Naive thymus-derived CD4-positive, alpha-beta T cell (primary cell): Measurements from ENCODE around the gene DCAF5. TPM values are rescaled to one million over a fixed set of nuclear protein-coding genes. Genes with fewer than 3 reads are reported as not detected.

Experiments
- ATAC-seq: fragments of 150-1000 bp; cut with Tn5 transposase; 2 replicates; pipeline ENCODE4 v1.10.0; 2021; ENCODE audit warnings: mild to moderate bottlenecking, moderate library complexity
- CTCF ChIA-PET: fragments of 350-600 bp; sonication (Branson Sonifier 250); formaldehyde crosslinking; loops from one replicate; lab custom pipeline; 2021; ENCODE audit warnings: antibody characterized with exemption; lab: Charles Lee
- POLR2A ChIA-PET: fragments of 350-600 bp; sonication (Branson Sonifier 250); formaldehyde crosslinking; loops from one replicate; lab custom pipeline; 2021; ENCODE audit warnings: antibody characterized with exemption, inconsistent platforms; lab: Charles Lee
- DNase-seq, 9 donors: peaks; one replicate each; pipeline versions ENCODE4 v3.0.0 to v3.0.0-alpha.2; 2020 to 2022; ENCODE audit warnings: mixed read lengths in 1 of 9
- H3K27ac ChIP-seq: one replicate; pipeline ENCODE4 v1.7.0; 2013; ENCODE audit warnings: mild to moderate bottlenecking, low read depth, low read length, moderate library complexity
- H3K27me3 ChIP-seq, 2 donors: one replicate each; pipeline ENCODE4 v1.7.0; 2013; ENCODE audit warnings: low read length in 2 of 2, mild to moderate bottlenecking in 2 of 2, moderate library complexity in 2 of 2; ENCODE audit not compliant: control insufficient read depth in 2 of 2, insufficient read depth in 2 of 2
- H3K36me3 ChIP-seq, 3 experiments: 1 replicate in 2 of 3; 2 replicates in 1 of 3; pipeline ENCODE4 v1.7.0; 2013; ENCODE audit warnings: low read length in 3 of 3, mild to moderate bottlenecking in 3 of 3, moderate library complexity in 1 of 3; ENCODE audit not compliant: insufficient read depth in 3 of 3, control insufficient read depth in 2 of 3
- H3K4me1 ChIP-seq, 2 donors: one replicate each; pipeline ENCODE4 v1.7.0; 2013; ENCODE audit warnings: low read length in 2 of 2, mild to moderate bottlenecking in 2 of 2, moderate library complexity in 1 of 2; ENCODE audit not compliant: control insufficient read depth in 2 of 2, insufficient read depth in 2 of 2
- H3K4me3 ChIP-seq: 2 replicates; pipeline ENCODE4 v1.7.0; 2013; ENCODE audit warnings: mild to moderate bottlenecking, low read length
- H3K9me3 ChIP-seq, 3 experiments: 1 replicate in 2 of 3; 2 replicates in 1 of 3; pipeline ENCODE4 v1.7.0; 2013; ENCODE audit warnings: low read length in 3 of 3; ENCODE audit not compliant: control insufficient read depth in 2 of 3
- H3K27ac Mint-ChIP-seq, 9 donors: one replicate each; pipeline ENCODE4 v1.8.0; 2020 to 2022; ENCODE audit warnings: mixed read lengths in 9 of 9, mild to moderate bottlenecking in 8 of 9, moderate library complexity in 5 of 9, inconsistent platforms in 2 of 9
- H3K27me3 Mint-ChIP-seq, 5 donors: one replicate each; pipeline ENCODE4 v1.8.0; 2021 to 2022; ENCODE audit warnings: mixed read lengths in 5 of 5, mild to moderate bottlenecking in 1 of 5
- H3K36me3 Mint-ChIP-seq, 5 donors: one replicate each; pipeline ENCODE4 v1.8.0; 2020 to 2022; ENCODE audit warnings: mixed read lengths in 5 of 5, mild to moderate bottlenecking in 3 of 5, inconsistent platforms in 1 of 5
- H3K4me1 Mint-ChIP-seq, 7 donors: one replicate each; pipeline ENCODE4 v1.8.0; 2020 to 2022; ENCODE audit warnings: mixed read lengths in 7 of 7, mild to moderate bottlenecking in 3 of 7, inconsistent platforms in 1 of 7
- H3K4me3 Mint-ChIP-seq, 10 donors: one replicate each; pipeline ENCODE4 v1.8.0; 2020 to 2022; ENCODE audit warnings: mild to moderate bottlenecking in 10 of 10, mixed read lengths in 10 of 10, moderate library complexity in 6 of 10, inconsistent platforms in 2 of 10
- H3K9me3 Mint-ChIP-seq, 11 donors: one replicate each; pipeline ENCODE4 v1.8.0; 2020 to 2022; ENCODE audit warnings: mixed read lengths in 11 of 11, mild to moderate bottlenecking in 4 of 11, inconsistent platforms in 1 of 11, moderate library complexity in 1 of 11
- intact Hi-C, 2 donors: fragments of 100-400 bp; cut with micrococcal nuclease; formaldehyde crosslinking; loops; one replicate each; pipeline ENCODE4 v1.15.1; 2023
- polyA plus RNA-seq, 2 donors: library from polyadenylated mRNA; unstranded; fragments of 300-500 nt; fragmentation: Illumina TruSeq; gene quantifications; one replicate each; pipeline ENCODE4 v1.2.3, GENCODE V29; 2021
- total RNA-seq, 6 experiments: library from RNA in 5 of 6; stranded (reverse) in 5 of 6; gene quantifications; 1 replicate in 5 of 6; 2 replicates in 1 of 6; pipeline ENCODE4 v1.2.3 and lab custom pipeline; 2021 to 2026

DCAF5 gene, protein sequence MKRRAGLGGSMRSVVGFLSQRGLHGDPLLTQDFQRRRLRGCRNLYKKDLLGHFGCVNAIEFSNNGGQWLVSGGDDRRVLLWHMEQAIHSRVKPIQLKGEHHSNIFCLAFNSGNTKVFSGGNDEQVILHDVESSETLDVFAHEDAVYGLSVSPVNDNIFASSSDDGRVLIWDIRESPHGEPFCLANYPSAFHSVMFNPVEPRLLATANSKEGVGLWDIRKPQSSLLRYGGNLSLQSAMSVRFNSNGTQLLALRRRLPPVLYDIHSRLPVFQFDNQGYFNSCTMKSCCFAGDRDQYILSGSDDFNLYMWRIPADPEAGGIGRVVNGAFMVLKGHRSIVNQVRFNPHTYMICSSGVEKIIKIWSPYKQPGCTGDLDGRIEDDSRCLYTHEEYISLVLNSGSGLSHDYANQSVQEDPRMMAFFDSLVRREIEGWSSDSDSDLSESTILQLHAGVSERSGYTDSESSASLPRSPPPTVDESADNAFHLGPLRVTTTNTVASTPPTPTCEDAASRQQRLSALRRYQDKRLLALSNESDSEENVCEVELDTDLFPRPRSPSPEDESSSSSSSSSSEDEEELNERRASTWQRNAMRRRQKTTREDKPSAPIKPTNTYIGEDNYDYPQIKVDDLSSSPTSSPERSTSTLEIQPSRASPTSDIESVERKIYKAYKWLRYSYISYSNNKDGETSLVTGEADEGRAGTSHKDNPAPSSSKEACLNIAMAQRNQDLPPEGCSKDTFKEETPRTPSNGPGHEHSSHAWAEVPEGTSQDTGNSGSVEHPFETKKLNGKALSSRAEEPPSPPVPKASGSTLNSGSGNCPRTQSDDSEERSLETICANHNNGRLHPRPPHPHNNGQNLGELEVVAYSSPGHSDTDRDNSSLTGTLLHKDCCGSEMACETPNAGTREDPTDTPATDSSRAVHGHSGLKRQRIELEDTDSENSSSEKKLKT
- total RNA-seq (10 to 100 TPM; 43.0 to 74.3 (median 70.4) TPM), polyA plus RNA-seq (10 to 100 TPM; 65.9 to 89.2 TPM), total RNA-seq (lab: John Stamatoyannopoulos, UW) (117 reads per million, percentile 87 among the genes with 10 or more reads in this experiment)

DNA sequence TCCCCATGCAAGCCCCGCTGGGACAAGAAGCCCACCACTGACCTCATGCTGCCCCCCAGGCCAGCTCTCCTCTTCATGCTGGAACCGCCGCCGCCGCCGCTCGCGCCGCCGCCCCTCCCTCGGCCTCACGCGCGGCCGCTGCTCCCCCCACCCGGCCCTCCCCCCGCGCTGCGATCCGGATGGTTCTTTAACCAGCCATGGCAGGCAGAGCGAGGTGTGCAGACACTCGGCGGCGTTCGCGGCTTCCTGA, at the start of gene DCAF5:
TSS of gene DCAF5 (minus strand) at position 218 of the 250 bp plus-strand sequence. CDS start at position 77, 141 bp downstream.
- no peaks in the 10 kb centered on the region for H3K27me3 ChIP-seq
- H3K27me3 Mint-ChIP-seq: peaks cover 0 to 34% (median 0%) of the 10 kb centered on the region in 5 donors
- peaks cover 11 to 14% of the 10 kb centered on the region in 2 donors for H3K4me1 ChIP-seq
- H3K27ac Mint-ChIP-seq: peak within 1 kb of the TSS; percentile 84 to 99 (median 94)
- DNase-seq: peak in 3 of 9 donors; percentile 76 to 96 (median 85)
- H3K36me3 Mint-ChIP-seq: peaks cover 5 to 13% (median 10%) of the 10 kb centered on the region in 5 donors
- H3K9me3 Mint-ChIP-seq: peaks cover 0 to 3% (median 0%) of the 10 kb centered on the region in 11 donors
- CTCF ChIA-PET: interaction anchor here (2.0 kb wide), 1 partner anchor 39 kb away, joined by 5 read pairs; no protein-coding TSS in a partner anchor
- POLR2A ChIA-PET: interaction anchor here (1.0 to 5.2 kb wide), 8 partner anchors 8 to 245 kb away, joined by 3 to 37 read pairs (median 4); partner anchors contain the start of genes ERH, EXD2 and SLC39A9
- peak within 1 kb of the TSS; percentile 90 for H3K27ac ChIP-seq
- intact Hi-C loops: loop anchor here (1.0 to 5.0 kb wide), 13 partner anchors 24 to 1794 kb away; partner anchors contain the start of genes ACTN1 (in 2 of the 2), EXD2 (in 2 of the 2), SRSF5 (in 2 of the 2) and ATP6V1D (in 1 of the 2)
- no peaks in the 10 kb centered on the region for H3K9me3 ChIP-seq
- peak within 1 kb of the TSS; percentile 83 for H3K4me3 ChIP-seq
- H3K4me3 Mint-ChIP-seq: peak within 1 kb of the TSS; percentile 89 to 100 (median 97)
- peaks cover 32 to 42% (median 39%) of the 10 kb centered on the region in 7 donors for H3K4me1 Mint-ChIP-seq
- ATAC-seq: peak; percentile 94
- peaks cover 0 to 18% (median 0%) of the 10 kb centered on the region in 3 experiments for H3K36me3 ChIP-seq

DNA sequence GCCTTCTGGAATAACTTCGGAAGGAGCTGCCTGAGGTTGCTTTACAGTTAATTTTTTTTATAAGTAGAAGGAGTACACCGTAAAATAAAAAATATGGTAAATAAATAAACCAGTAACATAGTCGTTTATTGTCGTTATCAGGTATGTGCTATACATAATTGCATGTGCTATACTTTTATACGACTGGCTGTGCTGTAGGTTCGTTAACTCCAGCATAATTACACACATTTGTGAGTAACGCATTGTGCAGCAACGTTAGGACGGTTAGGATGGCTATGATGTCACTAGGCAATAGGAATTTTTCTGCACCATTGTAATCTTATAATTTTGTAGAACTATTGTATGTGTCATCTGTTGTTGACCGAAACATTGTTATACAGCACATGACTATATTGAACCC, 46.9 kb upstream of the DCAF5 start:
- ChIA-PET POLR2A (interaction anchor here (1.2 kb wide), 1 partner anchor 9 kb away, joined by 4 read pairs; the partner anchor contains the start of gene EXD2), CTCF (interaction anchor here (0.9 to 1.2 kb wide), 2 partner anchors 48 to 69 kb away, joined by 3 read pairs; no protein-coding TSS in a partner anchor)
- H3K9me3 Mint-ChIP-seq: no peaks in the 10 kb centered on the region
- intact Hi-C loops: no loop called here
- Histone ChIP-seq H3K9me3 (no peaks in the 10 kb centered on the region), H3K27me3 (no peaks in the 10 kb centered on the region), H3K4me1 (no peaks in the 10 kb centered on the region), H3K27ac (no peak overlapping the region), H3K36me3 (no peaks in the 10 kb centered on the region), H3K4me3 (no peak overlapping the region)
- H3K4me1 Mint-ChIP-seq: peaks cover 0 to 14% (median 0%) of the 10 kb centered on the region in 7 donors
- peaks cover 0 to 3% (median 0%) of the 10 kb centered on the region in 5 donors for H3K36me3 Mint-ChIP-seq
- no peak overlapping the region for H3K4me3 Mint-ChIP-seq
- ATAC-seq: no peak
- no peak for DNase-seq
- H3K27me3 Mint-ChIP-seq: no peaks in the 10 kb centered on the region
- H3K27ac Mint-ChIP-seq: no peak overlapping the region

DNA sequence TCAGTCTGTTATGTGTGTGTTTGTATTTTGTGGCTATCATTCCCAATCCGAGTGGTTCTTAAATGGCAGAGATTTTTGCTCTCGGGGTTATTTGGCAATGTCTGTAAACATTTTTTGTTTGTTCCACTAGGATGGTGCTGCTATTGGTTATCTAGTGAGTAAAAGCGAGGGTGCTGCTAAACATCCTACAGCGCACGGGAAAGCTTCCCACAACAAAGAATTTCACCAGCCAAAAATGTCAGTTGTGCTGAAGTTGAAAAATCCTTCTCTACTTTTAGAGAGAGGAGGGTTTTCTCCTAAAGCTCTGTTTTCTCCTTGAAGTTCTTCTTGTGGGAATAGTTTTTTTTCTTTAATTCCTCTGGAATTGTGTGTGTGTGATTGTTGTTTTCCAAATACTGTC, 40.8 kb upstream of the DCAF5 start:
- H3K27ac Mint-ChIP-seq: peak overlapping the region in 7 of 9 donors; percentile 7 to 84 (median 36)
- ChIA-PET POLR2A (no interaction called here), CTCF (interaction anchor here (1.1 kb wide), 1 partner anchor 38 kb away, joined by 8 read pairs; no protein-coding TSS in a partner anchor)
- H3K4me3 Mint-ChIP-seq: peak overlapping the region in 8 of 10 donors; percentile 18 to 94 (median 58)
- DNase-seq: peak in 7 of 9 donors; percentile 4 to 37 (median 22)
- peaks cover 0 to 3% (median 0%) of the 10 kb centered on the region in 5 donors for H3K36me3 Mint-ChIP-seq
- ATAC-seq: no peak
- peaks cover 0 to 6% of the 10 kb centered on the region in 2 donors for H3K4me1 ChIP-seq
- H3K36me3 ChIP-seq: no peaks in the 10 kb centered on the region
- H3K4me3 ChIP-seq: no peak overlapping the region
- H3K27me3 Mint-ChIP-seq: peaks cover 0 to 5% (median 0%) of the 10 kb centered on the region in 5 donors
- no peak overlapping the region for H3K27ac ChIP-seq
- no peaks in the 10 kb centered on the region for H3K9me3 ChIP-seq
- no peaks in the 10 kb centered on the region for H3K9me3 Mint-ChIP-seq
- intact Hi-C loops: loop anchor here in 1 of 2 donors (5.0 kb wide), 2 partner anchors 401 to 1376 kb away; partner anchors contain the start of genes RAD51B, ZFP36L1 and ZFYVE26
- no peaks in the 10 kb centered on the region for H3K27me3 ChIP-seq
- peaks cover 16 to 48% (median 38%) of the 10 kb centered on the region in 7 donors for H3K4me1 Mint-ChIP-seq

DNA sequence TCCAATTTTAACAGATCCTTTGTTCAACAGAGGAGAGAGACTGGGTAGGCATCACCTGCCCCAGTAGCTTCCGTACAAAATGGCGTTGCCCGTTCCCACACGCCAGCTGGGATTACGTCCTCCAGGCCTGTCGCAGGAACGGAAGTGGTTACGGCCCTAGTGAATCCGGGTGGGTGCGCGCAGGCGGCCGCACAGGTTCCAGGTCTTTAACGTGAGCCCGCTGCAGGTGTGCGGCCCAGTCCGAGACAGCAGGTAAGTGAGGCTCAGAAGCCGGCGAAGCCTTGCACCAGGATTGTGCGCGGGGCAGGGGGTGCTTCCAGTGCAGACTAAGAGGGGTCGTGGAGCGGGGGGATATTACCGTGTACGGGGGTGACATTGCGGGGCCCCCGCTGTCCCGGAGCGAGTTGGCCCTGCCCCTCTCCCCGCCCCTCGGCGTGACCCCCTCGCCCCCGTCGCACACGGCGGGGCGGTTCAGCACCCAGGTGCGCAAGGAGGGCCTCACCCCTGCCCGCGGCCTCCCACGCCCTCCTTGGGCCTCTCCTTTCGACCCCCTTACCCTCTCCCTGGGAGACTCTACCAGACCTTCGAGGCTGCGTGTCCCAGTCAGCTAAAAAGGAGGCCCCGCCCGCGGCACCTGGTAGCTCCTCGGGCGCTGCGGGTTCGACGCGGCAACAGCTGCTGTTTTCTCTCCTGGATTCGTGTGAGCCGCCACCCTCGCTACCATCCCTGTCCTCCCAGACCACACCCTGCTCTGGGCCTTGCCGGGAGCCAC, 38.6 kb upstream of the DCAF5 start, which contains the start of gene EXD2:
TSS of gene EXD2 (plus strand) at position 159 of the 772 bp plus-strand sequence. CDS start 17,973 bp downstream, outside the sequence.
- intact Hi-C loops: loop anchor here (1.0 to 5.0 kb wide), 7 partner anchors 38 to 1374 kb away; partner anchors contain the start of genes DCAF5 (in 2 of the 2), ERH (in 2 of the 2), SLC39A9 (in 2 of the 2) and RAD51B (in 1 of the 2)
- Mint-ChIP-seq H3K9me3 (no peaks in the 10 kb centered on the region), H3K27me3 (peaks cover 0 to 14% (median 0%) of the 10 kb centered on the region in 5 donors), H3K36me3 (peaks cover 0 to 3% (median 0%) of the 10 kb centered on the region in 5 donors), H3K4me1 (peaks cover 16 to 44% (median 38%) of the 10 kb centered on the region in 7 donors), H3K4me3 (peak within 1 kb of the TSS; percentile 91 to 97 (median 94)), H3K27ac (peak within 1 kb of the TSS; percentile 80 to 96 (median 92))
- POLR2A ChIA-PET: interaction anchor here (0.7 to 3.8 kb wide), 6 partner anchors 8 to 1375 kb away, joined by 3 to 37 read pairs (median 4); partner anchors contain the start of genes DCAF5, ERH and SLC39A9
- Histone ChIP-seq H3K27ac (peak within 1 kb of the TSS; percentile 70), H3K27me3 (no peaks in the 10 kb centered on the region), H3K36me3 (no peaks in the 10 kb centered on the region), H3K9me3 (no peaks in the 10 kb centered on the region), H3K4me1 (peaks cover 0 to 6% of the 10 kb centered on the region in 2 donors), H3K4me3 (peak within 1 kb of the TSS; percentile 71)
- CTCF ChIA-PET: interaction anchor here (1.1 to 1.3 kb wide), 4 partner anchors 38 to 62 kb away, joined by 3 to 5 read pairs (median 4); partner anchors contain the start of gene DCAF5
- peak; percentile 81 for ATAC-seq
- peak; percentile 27 to 68 (median 61) for DNase-seq

DNA sequence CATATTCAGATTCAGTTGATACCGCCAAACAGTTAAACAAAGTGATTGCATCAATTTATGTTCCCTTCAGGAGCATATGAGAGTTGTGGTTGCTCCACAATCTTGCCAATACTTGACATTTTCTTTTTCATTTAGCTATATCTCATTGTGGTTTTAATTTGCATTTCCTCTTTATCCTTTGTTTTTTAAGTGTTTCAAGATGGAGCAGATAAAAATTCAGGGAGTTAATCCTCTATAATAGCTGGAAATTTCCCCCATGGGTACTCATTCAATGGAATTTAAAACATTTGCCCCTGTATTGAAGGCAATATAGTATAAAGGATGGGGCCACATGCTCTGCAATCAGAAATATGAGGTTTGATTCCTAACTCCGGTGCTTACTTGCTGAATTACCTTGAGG, 37.3 kb upstream of the DCAF5 start:
- Histone ChIP-seq H3K27ac (no peak overlapping the region), H3K4me1 (peaks cover 0 to 6% of the 10 kb centered on the region in 2 donors), H3K4me3 (no peak overlapping the region), H3K9me3 (no peaks in the 10 kb centered on the region), H3K36me3 (no peaks in the 10 kb centered on the region), H3K27me3 (no peaks in the 10 kb centered on the region)
- intact Hi-C loops: loop anchor here (2.0 to 5.0 kb wide), 4 partner anchors 61 to 1373 kb away; partner anchors contain the start of genes RAD51B (in 1 of the 2), ZFP36L1 (in 1 of the 2) and ZFYVE26 (in 1 of the 2)
- ChIA-PET POLR2A (interaction anchor here (0.6 to 3.8 kb wide), 2 partner anchors 23 to 38 kb away, joined by 4 to 37 read pairs; partner anchors contain the start of gene DCAF5), CTCF (no interaction called here)
- Mint-ChIP-seq H3K4me3 (peak overlapping the region in 5 of 10 donors; percentile 49 to 96 (median 94)), H3K9me3 (no peaks in the 10 kb centered on the region), H3K27ac (peak overlapping the region in 2 of 9 donors; percentile 80 to 88), H3K36me3 (peaks cover 0 to 3% (median 0%) of the 10 kb centered on the region in 5 donors), H3K27me3 (peaks cover 0 to 14% (median 0%) of the 10 kb centered on the region in 5 donors), H3K4me1 (peaks cover 16 to 42% (median 34%) of the 10 kb centered on the region in 7 donors)
- ATAC-seq: no peak
- DNase-seq: no peak
